ENCODE measurements around the gene LSM2.
"Not testable (repeated sequence)": the region's sequence is repeated elsewhere in the genome, so short reads cannot be mapped to it uniquely, and the experiment has no call there.

Gene LSM2
- long read RNA-seq, donor 1, transcript LSM2-208 (5 exons, 876 nt), result major isoform, 62 of 63 reads
- long read RNA-seq, donor 1, partial matches to known transcripts, result 0 of 63 reads
- long read RNA-seq, donor 1, other reads (novel, unspliced or antisense), result 0 of 63 reads
- long read RNA-seq, donor 2, transcript LSM2-208 (5 exons, 876 nt), result major isoform, 45 of 47 reads
- long read RNA-seq, donor 2, partial matches to known transcripts, result 0 of 47 reads
- long read RNA-seq, donor 2, other reads (novel, unspliced or antisense), result 0 of 47 reads
- long read RNA-seq, donor 3, transcript LSM2-208 (5 exons, 876 nt), result major isoform, 20 of 29 reads
- long read RNA-seq, donor 3, partial matches to known transcripts, result 9 of 29 reads
- long read RNA-seq, donor 3, other reads (novel, unspliced or antisense), result 0 of 29 reads
- long read RNA-seq, donor 4, transcript LSM2-208 (5 exons, 876 nt), result major isoform, 43 of 53 reads
- long read RNA-seq, donor 4, partial matches to known transcripts, result 9 of 53 reads
- long read RNA-seq, donor 4, other reads (novel, unspliced or antisense), result 0 of 53 reads
- long read RNA-seq, donor 5, transcript LSM2-208 (5 exons, 876 nt), result major isoform, 60 of 63 reads
- long read RNA-seq, donor 5, partial matches to known transcripts, result 0 of 63 reads
- long read RNA-seq, donor 5, other reads (novel, unspliced or antisense), result 0 of 63 reads
- long read RNA-seq, donor 6, transcript LSM2-208 (5 exons, 876 nt), result major isoform, 55 of 74 reads
- long read RNA-seq, donor 6, partial matches to known transcripts, result 14 of 74 reads
- long read RNA-seq, donor 6, other reads (novel, unspliced or antisense), result 0 of 74 reads
- long read RNA-seq, donor 7, transcript LSM2-208 (5 exons, 876 nt), result major isoform, 81 of 86 reads
- long read RNA-seq, donor 7, partial matches to known transcripts, result 0 of 86 reads
- long read RNA-seq, donor 7, other reads (novel, unspliced or antisense), result 0 of 86 reads
- long read RNA-seq, donor 8, transcript LSM2-208 (5 exons, 876 nt), result major isoform, 42 of 43 reads
- long read RNA-seq, donor 8, partial matches to known transcripts, result 0 of 43 reads
- long read RNA-seq, donor 8, other reads (novel, unspliced or antisense), result 0 of 43 reads

GRCh38 chr6:31806470-31807272 lies at the start of gene LSM2:
Gene LSM2, minus strand, starts transcription at chr6:31806966. Its CDS starts 209 bp downstream, at chr6:31806757.
- DNase-seq, result peak; percentile 97

- DNase-seq, result not testable (repeated sequence)
Observed at GRCh38 chr6:31851980-31852718, 45.4 kb upstream of the LSM2 start.

- DNase-seq, result no peak
Observed at GRCh38 chr6:31851485-31851832, 44.7 kb upstream of the LSM2 start.

GRCh38 chr6:31850765-31851484 lies 44.2 kb upstream of the LSM2 start:
- DNase-seq, result no peak

- no peak for DNase-seq
Observed at GRCh38 chr6:31847276-31847978, 40.7 kb upstream of the LSM2 start.

- DNase-seq, result no peak
Observed at GRCh38 chr6:31844507-31844906, 37.7 kb upstream of the LSM2 start.

GRCh38 chr6:31842053-31842452 lies 35.3 kb upstream of the LSM2 start:
- no peak for DNase-seq

GRCh38 chr6:31839779-31840126 lies 33.0 kb upstream of the LSM2 start:
- not testable (repeated sequence) for DNase-seq

- no peak for DNase-seq
Observed at GRCh38 chr6:31838968-31839367, 32.2 kb upstream of the LSM2 start.

- not testable (repeated sequence) for DNase-seq
Observed at GRCh38 chr6:31838114-31838553, 31.4 kb upstream of the LSM2 start.

- no peak for DNase-seq
Observed at GRCh38 chr6:31837369-31838113, 30.8 kb upstream of the LSM2 start.

- no peak for DNase-seq
Observed at GRCh38 chr6:31836474-31837368, 30.0 kb upstream of the LSM2 start.

- no peak for DNase-seq
Observed at GRCh38 chr6:31836047-31836473, 29.3 kb upstream of the LSM2 start.

- peak; percentile 99 for DNase-seq
Observed at GRCh38 chr6:31834367-31835250, 27.8 kb upstream of the LSM2 start.

GRCh38 chr6:31831350-31832215 lies 24.8 kb upstream of the LSM2 start:
- no peak for DNase-seq

- no peak for DNase-seq
Observed at GRCh38 chr6:31830886-31831335, 24.1 kb upstream of the LSM2 start.
